OCI-LY7 (cell line): ENCODE data around the gene HMOX1.

Source experiments
- EZH2phosphoT487 ChIP-seq: fragments of 200-600 bp; sonication (generic); IDR thresholded peaks from 2 replicates; pipeline ENCODE4 v1.6.1; 2018; ENCODE audit warnings: low read depth, borderline replicate concordance, mild to moderate bottlenecking, mixed run types, antibody characterized with exemption, low read length, moderate library complexity, mixed read lengths
- TF ChIP-seq, protein P1 (sequence below): fragments of 200-600 bp; sonication (generic); conservative IDR thresholded peaks from 2 replicates; pipeline ENCODE4 v1.5.1; 2014; ENCODE audit warnings: mild to moderate bottlenecking, antibody characterized with exemption, low read length, moderate library complexity, mixed read lengths

DNA sequence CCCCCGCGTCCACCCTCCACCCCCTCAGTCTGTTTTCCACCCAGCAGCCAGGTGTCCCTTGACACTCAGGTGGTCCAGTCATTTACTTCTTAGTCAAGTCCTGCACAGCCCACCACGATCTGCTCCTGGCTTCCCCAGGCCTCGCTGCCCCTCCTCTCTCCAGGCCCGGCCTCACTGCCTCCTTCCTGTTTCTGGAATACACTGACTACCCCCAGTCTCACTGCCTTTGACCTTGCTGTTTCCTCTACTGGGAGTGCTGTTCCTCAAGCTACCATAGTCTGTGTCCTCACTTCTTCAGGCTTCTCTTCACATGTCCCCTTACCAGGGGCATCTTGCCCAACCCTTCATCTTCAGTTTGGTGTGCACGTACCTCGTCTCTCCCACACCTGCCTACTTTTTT lies 26.5 kb downstream of the HMOX1 start:
- TF ChIP-seq, protein P1, sequence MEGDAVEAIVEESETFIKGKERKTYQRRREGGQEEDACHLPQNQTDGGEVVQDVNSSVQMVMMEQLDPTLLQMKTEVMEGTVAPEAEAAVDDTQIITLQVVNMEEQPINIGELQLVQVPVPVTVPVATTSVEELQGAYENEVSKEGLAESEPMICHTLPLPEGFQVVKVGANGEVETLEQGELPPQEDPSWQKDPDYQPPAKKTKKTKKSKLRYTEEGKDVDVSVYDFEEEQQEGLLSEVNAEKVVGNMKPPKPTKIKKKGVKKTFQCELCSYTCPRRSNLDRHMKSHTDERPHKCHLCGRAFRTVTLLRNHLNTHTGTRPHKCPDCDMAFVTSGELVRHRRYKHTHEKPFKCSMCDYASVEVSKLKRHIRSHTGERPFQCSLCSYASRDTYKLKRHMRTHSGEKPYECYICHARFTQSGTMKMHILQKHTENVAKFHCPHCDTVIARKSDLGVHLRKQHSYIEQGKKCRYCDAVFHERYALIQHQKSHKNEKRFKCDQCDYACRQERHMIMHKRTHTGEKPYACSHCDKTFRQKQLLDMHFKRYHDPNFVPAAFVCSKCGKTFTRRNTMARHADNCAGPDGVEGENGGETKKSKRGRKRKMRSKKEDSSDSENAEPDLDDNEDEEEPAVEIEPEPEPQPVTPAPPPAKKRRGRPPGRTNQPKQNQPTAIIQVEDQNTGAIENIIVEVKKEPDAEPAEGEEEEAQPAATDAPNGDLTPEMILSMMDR = no peak
- TF ChIP-seq EZH2phosphoT487 = no peak
